AG04450 (cell line): ENCODE measurements around the gene TUFT1. TPM values are rescaled to one million over a fixed set of nuclear protein-coding genes. Genes with fewer than 3 reads are reported as not detected.

Experiments used
- CTCF ChIA-PET: fragments of 300-600, 350-600 bp; formaldehyde crosslinking; extraction: SDS; loops from one replicate; lab custom pipeline; 2022; ENCODE audit warnings: antibody characterized with exemption, inconsistent platforms; lab: Charles Lee
- POLR2A ChIA-PET: fragments of 350-600 bp; formaldehyde crosslinking; extraction: SDS; loops from one replicate; lab custom pipeline; 2021; ENCODE audit warnings: antibody characterized with exemption, inconsistent platforms; lab: Yijun Ruan, JAX
- DNase-seq: peaks from one replicate; pipeline ENCODE4 v3.0.0-alpha.2; 2011; ENCODE audit warnings: low read depth, low spot score
- H3K27ac ChIP-seq: one replicate; pipeline ENCODE4 v1.5.1; 2012; ENCODE audit warnings: low read depth, low read length, control low read depth
- H3K27me3 ChIP-seq: one replicate; pipeline ENCODE4 v1.6.0; 2012; ENCODE audit warnings: low read length; ENCODE audit not compliant: control insufficient read depth, insufficient read depth
- H3K4me3 ChIP-seq: 2 replicates; pipeline ENCODE4 v1.5.1; 2011; ENCODE audit warnings: mild to moderate bottlenecking, low read depth, low read length, control low read depth
- H3K9me3 ChIP-seq: 2 replicates; pipeline ENCODE4 v1.5.1; 2012; ENCODE audit warnings: low read length; ENCODE audit not compliant: control insufficient read depth, insufficient read depth
- polyA plus RNA-seq: library from polyadenylated mRNA; depleted of rRNA; stranded (reverse); fragments of >200 nt; gene quantifications from 2 replicates; pipeline ENCODE4 v1.2.3, GENCODE V29; 2011; rRNA removed
- small RNA-seq: library from RNA; depleted of rRNA; stranded (forward); fragments of <200 nt; gene quantifications from one replicate; pipeline ENCODE3, GENCODE V24; 2012; ENCODE audit warnings: low read depth; ENCODE audit not compliant: insufficient read length
- TF ChIP-seq, protein P1 (sequence below): IDR thresholded peaks from 2 replicates; pipeline ENCODE4 v1.5.1; 2011; ENCODE audit warnings: low read depth, low read length, control low read depth, inconsistent platforms

The TUFT1 gene
- polyA plus RNA-seq, 1 experiment, result 21.9 TPM

DNA sequence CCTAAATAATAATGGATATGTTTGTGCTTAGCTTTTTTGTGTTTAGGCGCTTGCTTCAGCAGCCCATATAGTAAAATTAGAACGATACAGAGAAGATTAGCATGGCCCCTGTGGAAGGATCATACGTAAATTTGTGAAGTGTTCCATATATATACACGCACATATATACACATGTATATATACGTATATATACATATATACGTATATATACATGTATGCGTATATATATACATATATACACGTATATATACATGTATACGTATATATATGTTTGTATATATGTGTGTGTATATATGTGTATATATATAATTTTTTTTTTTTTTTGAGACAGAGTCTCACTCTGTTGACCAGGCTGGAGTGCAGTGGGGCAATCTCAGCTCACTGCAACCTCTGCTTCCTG is 89.2 kb downstream of the TUFT1 start:
- no peaks in the 10 kb centered on the region for H3K27me3 ChIP-seq
- POLR2A ChIA-PET, result interaction anchor here (1.9 kb wide), 1 partner anchor 9 kb away, joined by 4 read pairs; no protein-coding TSS in a partner anchor
- CTCF ChIA-PET, result no interaction called here

More for the DNA sequence above, 89.2 kb downstream of the TUFT1 start:
- no peak for DNase-seq
- H3K27ac ChIP-seq, result no peak overlapping the region
- no peak overlapping the region for H3K4me3 ChIP-seq
- no peaks in the 10 kb centered on the region for H3K9me3 ChIP-seq
- TF ChIP-seq, protein P1, sequence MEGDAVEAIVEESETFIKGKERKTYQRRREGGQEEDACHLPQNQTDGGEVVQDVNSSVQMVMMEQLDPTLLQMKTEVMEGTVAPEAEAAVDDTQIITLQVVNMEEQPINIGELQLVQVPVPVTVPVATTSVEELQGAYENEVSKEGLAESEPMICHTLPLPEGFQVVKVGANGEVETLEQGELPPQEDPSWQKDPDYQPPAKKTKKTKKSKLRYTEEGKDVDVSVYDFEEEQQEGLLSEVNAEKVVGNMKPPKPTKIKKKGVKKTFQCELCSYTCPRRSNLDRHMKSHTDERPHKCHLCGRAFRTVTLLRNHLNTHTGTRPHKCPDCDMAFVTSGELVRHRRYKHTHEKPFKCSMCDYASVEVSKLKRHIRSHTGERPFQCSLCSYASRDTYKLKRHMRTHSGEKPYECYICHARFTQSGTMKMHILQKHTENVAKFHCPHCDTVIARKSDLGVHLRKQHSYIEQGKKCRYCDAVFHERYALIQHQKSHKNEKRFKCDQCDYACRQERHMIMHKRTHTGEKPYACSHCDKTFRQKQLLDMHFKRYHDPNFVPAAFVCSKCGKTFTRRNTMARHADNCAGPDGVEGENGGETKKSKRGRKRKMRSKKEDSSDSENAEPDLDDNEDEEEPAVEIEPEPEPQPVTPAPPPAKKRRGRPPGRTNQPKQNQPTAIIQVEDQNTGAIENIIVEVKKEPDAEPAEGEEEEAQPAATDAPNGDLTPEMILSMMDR, result no peak

Small RNA genes lying within 50 kb of the gene (small RNA-seq; reads per million reads assigned to genes)
- gene MIR554, result not detected
- gene RF00405, result not detected
- not detected for gene RNU6-1062P

Other genes with a start within 250 kb of the TUFT1 start
- gene PI4KB, start 212.9 kb upstream of the TUFT1 start, polyA plus RNA-seq, result 75.2 and 83.2 TPM in 2 replicates
- 40.9 and 42.7 TPM in 2 replicates for gene RFX5, start 193.1 kb upstream of the TUFT1 start, polyA plus RNA-seq
- 85.0 and 102 TPM in 2 replicates for gene SELENBP1, start 167.6 kb upstream of the TUFT1 start, polyA plus RNA-seq
- 483 and 516 TPM in 2 replicates for gene PSMB4, start 140.7 kb upstream of the TUFT1 start, polyA plus RNA-seq
- 43.4 and 45.7 TPM in 2 replicates for gene POGZ, start 80.8 kb upstream of the TUFT1 start, polyA plus RNA-seq
- gene CGN, start 28.9 kb upstream of the TUFT1 start, polyA plus RNA-seq, result 0.26 and 0.31 TPM in 2 replicates
- 22.4 and 23.8 TPM in 2 replicates for gene SNX27, start 71.7 kb downstream of the TUFT1 start, polyA plus RNA-seq
- not detected in 2 replicates for gene CELF3, start 176.5 kb downstream of the TUFT1 start, polyA plus RNA-seq
- gene RIIAD1, start 181.2 kb downstream of the TUFT1 start, polyA plus RNA-seq, result not detected in 2 replicates
- 93.4 and 98.6 TPM in 2 replicates for gene MRPL9, start 223.2 kb downstream of the TUFT1 start, polyA plus RNA-seq